GM18498 (cell line): ENCODE results near the gene TACSTD2.
"Not testable (repeated sequence)": the region's sequence is repeated elsewhere in the genome, so short reads cannot be mapped to it uniquely, and the experiment has no call there.

Source experiments
- ATAC-seq: cut with Tn5 transposase; IDR thresholded peaks from one replicate; pipeline ENCODE4 v1.9.1; 2021; ENCODE audit warnings: mild to moderate bottlenecking, moderate library complexity; ENCODE audit not compliant: unreplicated experiment

Gene TACSTD2, protein sequence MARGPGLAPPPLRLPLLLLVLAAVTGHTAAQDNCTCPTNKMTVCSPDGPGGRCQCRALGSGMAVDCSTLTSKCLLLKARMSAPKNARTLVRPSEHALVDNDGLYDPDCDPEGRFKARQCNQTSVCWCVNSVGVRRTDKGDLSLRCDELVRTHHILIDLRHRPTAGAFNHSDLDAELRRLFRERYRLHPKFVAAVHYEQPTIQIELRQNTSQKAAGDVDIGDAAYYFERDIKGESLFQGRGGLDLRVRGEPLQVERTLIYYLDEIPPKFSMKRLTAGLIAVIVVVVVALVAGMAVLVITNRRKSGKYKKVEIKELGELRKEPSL

GRCh38 chr1:58576727-58577653 lies at the start of gene TACSTD2:
TACSTD2 (minus strand) TSS chr1:58577252; CDS start chr1:58577156, 96 bp downstream.
- no peak for ATAC-seq

GRCh38 chr1:58626293-58626692 lies 49.2 kb upstream of the TACSTD2 start:
- ATAC-seq, result no peak

GRCh38 chr1:58623259-58623658 lies 46.2 kb upstream of the TACSTD2 start:
- not testable (repeated sequence) for ATAC-seq

GRCh38 chr1:58622571-58622970 lies 45.5 kb upstream of the TACSTD2 start:
- no peak for ATAC-seq

GRCh38 chr1:58621391-58621790 lies 44.3 kb upstream of the TACSTD2 start:
- ATAC-seq, result no peak

DNA sequence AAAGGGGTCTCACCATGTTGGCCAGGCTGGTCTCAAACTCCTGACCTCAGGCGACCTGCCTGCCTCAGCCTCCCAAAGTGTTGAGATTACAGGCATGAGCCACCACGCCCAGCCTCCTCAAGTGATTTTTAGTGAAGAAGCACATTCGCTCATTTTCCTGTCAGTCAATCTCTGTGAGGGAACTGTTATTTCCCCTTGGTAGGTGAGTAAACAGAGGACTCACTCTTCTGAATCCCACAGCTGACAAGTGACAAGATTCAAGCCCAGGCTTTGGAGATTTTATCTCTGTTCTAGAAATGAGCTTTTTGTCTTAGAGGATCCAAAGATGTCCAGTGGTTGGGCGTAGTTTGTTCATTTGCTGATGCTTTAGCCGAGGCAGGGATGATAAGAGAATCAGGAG lies 43.9 kb upstream of the TACSTD2 start:
- ATAC-seq, result no peak

- no peak for ATAC-seq
These were observed 43.2 kb upstream of the TACSTD2 start for GRCh38 chr1:58620259-58620658.

- ATAC-seq, result no peak
These were observed 42.4 kb upstream of the TACSTD2 start for GRCh38 chr1:58619286-58620054.

- no peak for ATAC-seq
These were observed 41.3 kb upstream of the TACSTD2 start for GRCh38 chr1:58618303-58618702.

- ATAC-seq, result no peak
These were observed 34.9 kb upstream of the TACSTD2 start for GRCh38 chr1:58611861-58612385.

- no peak for ATAC-seq
These were observed 31.9 kb upstream of the TACSTD2 start for GRCh38 chr1:58608945-58609344.

DNA sequence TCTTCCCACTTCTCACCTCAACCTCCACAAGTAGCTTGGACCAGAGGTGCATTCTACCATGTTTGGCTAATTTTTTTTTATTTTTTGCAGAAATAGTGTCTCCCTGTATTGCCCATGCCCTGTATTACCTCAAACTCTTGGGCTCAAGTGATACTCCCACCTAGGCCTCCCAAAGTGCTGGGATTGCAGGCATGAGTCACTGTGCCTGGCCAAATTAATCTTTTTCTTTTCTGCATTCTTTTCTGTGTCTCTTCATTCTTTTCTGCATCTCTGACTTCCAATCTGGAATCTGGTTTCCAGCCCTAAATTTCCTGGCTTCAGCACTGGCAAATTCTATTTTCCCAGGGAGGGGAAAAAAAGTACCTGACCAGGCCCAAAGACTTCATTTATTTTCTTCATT lies 31.2 kb upstream of the TACSTD2 start:
- ATAC-seq, result no peak

DNA sequence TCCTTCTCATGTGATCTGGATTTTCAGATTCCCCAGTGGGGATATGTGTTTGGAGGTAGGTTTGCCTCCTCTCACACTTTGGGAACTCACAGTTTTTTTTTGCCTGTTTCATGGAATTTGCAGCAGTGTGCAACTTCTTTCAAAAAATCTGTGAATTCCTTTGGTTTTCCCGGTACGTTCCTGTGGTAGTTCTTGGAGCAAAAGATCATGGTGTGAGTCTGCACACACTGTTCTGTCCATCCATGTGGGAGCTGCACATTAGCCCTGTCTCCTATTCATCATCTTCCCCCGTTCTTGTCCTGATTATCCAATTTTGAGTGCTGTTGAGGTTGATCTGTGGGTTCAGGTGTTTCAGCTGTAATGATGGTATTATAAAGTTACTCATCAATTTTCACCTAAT lies 30.3 kb upstream of the TACSTD2 start:
- ATAC-seq, result no peak

GRCh38 chr1:58601921-58602320 lies 24.9 kb upstream of the TACSTD2 start:
- not testable (repeated sequence) for ATAC-seq

GRCh38 chr1:58597996-58598395 lies 20.9 kb upstream of the TACSTD2 start:
- ATAC-seq, result no peak

DNA sequence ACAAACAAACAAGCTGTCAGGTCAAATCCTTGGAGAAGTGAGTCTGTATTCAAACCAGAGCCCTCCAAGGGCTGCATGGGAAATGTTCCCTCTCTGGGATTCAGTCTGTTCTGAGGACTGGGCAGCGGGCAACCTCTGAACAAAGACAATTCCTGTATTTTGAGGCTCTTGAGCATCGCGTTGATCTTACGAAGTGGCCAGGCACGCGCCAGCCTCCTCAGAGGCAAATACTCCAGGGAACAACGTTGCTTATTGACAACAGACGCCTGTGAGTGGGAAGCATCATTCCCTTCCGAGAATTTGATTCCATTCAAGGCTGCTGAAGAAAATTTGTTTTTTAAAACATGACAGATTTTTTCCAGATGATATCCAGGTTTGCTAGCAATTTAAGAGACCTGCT lies 20.0 kb upstream of the TACSTD2 start:
- ATAC-seq, result no peak

DNA sequence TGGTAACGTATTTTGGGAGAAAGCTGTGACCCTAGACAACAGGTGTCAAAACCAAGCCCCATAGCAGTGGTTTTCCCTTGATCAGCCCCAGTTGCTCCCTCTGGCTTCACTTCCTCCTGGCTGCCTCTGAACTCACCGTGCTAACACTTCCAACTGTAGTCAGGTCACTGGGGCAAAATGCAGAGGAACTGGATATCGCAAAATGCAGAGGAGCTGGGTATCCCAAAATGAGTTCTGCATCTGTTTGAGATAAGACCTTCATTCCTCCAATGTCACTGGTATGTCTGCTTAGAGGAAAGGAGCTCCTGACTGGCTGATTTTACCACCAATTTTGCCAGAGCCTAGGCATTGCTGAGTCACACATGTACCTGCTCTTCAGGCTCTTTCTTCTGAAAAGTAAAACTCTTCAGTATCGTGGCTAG lies 19.6 kb upstream of the TACSTD2 start:
- ATAC-seq, result no peak

- ATAC-seq, result no peak
These were observed 17.5 kb upstream of the TACSTD2 start for GRCh38 chr1:58594546-58594945.

DNA sequence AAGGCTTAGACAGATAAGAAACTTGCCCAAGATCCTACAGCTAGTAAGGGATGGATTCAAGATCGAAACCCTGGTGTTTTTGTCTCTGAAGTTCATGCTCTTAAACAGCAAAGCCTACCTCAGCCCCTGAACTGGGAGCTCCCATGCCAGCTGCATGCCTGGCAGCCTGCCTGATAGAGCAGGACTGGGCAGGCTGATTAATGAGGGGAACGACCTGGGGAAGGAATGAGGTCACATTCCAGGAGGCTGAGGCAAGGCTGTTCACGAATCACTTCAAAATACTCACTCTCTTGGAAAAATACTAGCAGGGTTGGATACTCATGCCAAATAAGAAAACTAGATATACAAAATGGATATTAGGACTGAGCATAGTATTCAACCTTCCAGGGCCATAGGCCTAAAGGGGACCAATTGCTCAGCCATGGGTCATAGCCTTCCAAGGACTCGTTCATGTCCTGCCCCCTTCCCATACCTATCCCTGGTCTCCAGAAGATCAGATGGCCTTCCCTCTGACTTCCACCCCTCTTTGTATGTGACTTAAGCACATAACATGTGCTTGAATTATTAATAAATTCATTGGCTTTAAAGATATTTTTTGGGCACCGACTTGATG lies 15.6 kb upstream of the TACSTD2 start:
- ATAC-seq, result no peak

- no peak for ATAC-seq
These were observed 14.8 kb upstream of the TACSTD2 start for GRCh38 chr1:58591806-58592205.

- no peak for ATAC-seq
These were observed 13.0 kb upstream of the TACSTD2 start for GRCh38 chr1:58590019-58590418.
